ENCODE data around the gene RGS1. TPM values are rescaled to one million over a fixed set of nuclear protein-coding genes. Genes with fewer than 3 reads are reported as not detected.

The RGS1 gene
- total RNA-seq, 1 experiment from 2014 or later = not detected

DNA sequence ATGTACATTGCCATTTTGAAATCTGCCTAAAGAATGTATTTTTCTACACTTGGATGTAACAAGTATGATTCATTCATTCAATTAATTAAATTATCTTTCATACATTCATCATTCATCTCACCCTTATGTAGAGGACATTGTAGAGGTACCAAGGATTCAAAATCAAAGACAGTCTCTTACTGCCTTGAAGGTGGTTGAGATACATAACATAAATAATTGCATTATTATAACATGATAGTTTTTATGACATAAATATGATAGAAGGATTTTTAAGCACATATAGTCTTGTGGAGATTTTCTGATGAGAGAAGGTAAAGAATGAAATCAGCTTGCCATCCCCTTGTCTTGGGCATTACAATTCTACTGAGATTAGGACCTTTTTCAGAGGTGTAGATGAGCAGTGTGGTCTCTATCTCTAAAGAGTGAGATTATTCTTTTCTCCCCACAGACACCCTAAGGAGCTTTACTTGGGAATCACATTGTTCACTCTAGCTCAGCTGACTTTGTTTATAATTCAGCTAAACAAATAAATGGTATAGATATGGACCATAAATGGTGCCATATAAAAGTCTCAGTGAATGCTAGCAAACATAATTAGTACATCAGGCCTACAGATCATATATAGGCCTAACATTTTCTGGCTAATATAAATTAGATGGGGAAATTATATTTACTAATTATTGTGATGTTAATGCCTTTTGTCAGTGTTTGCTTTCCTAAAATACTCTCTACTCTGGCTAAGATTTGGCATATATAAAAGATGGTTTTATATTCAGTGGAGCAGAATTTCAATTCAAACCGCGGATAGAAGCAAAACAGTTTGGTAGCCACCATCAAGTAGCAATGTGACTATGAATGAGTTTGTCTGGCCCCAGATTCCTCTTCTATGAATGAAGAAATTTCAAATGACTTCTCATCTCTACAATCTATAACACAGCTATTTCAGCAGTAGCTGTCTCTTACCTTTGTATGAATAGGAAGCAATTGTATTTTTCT lies 1.9 kb downstream of the RGS1 start (continued):
- TF ChIP-seq ZNF274 (IDR thresholded peaks at IDR 0.05; ENCODE audit: low read depth, low read length) = no peak

- ATAC-seq (no peak), DNase-seq (ENCODE audit: low read depth, low spot score) (no peak)
- no peaks in the 10 kb centered on the region for H3K4me1 ChIP-seq (ENCODE audit: control insufficient read depth in 1 of 2, insufficient read depth in 2 of 2, low read length in 2 of 2)
- BruUV-seq (replicated peaks) = no TSS peak
- POLR2A ChIA-PET = no interaction called here
- H3K9ac ChIP-seq (ENCODE audit: low read length) = no peak overlapping the region
- intact Hi-C loops (cut with micrococcal nuclease) = no loop called here
- CTCF ChIA-PET = interaction anchor here (2.0 to 2.9 kb wide), 2 partner anchors 101 to 104 kb away, joined by 8 to 12 read pairs; no protein-coding TSS in a partner anchor
- H3K9me3 ChIP-seq (ENCODE audit: control insufficient read depth in 1 of 2, insufficient read depth in 1 of 2, low read depth in 1 of 2, low read length in 2 of 2) = no peaks in the 10 kb centered on the region
- H4K20me1 ChIP-seq (ENCODE audit: insufficient read depth) = no peaks in the 10 kb centered on the region
- no peaks in the 10 kb centered on the region for H3K27me3 ChIP-seq (ENCODE audit: insufficient read depth, low read length)
- no peaks in the 10 kb centered on the region for H3K79me2 ChIP-seq (ENCODE audit: insufficient read depth, low read length)
- RAD21 ChIA-PET (ENCODE audit: low non-redundant PET in 1 of 2, low total read pairs in 2 of 2, uncharacterized antibody in 2 of 2, unreplicated experiment in 2 of 2) = no interaction called here
- H3K4me2 ChIP-seq (ENCODE audit: low read length) = no peak overlapping the region
- H3K4me3 ChIP-seq (replicated peaks in 1 of 2; ENCODE audit: low read depth in 1 of 2, low read length in 2 of 2) = no peak overlapping the region
- no peak for TF ChIP-seq POLR2A (IDR thresholded peaks at IDR 0.05; ENCODE audit: borderline replicate concordance, extremely low read depth, insufficient read depth, insufficient read length)
- TF ChIP-seq, protein P1, sequence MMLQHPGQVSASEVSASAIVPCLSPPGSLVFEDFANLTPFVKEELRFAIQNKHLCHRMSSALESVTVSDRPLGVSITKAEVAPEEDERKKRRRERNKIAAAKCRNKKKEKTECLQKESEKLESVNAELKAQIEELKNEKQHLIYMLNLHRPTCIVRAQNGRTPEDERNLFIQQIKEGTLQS (IDR thresholded peaks at IDR 0.05) = no peak
- TF ChIP-seq RAD21 (IDR thresholded peaks at IDR 0.05; ENCODE audit: low read depth) = no peak
- no peak for TF ChIP-seq SRF (IDR thresholded peaks at IDR 0.05; ENCODE audit: low read depth)
- TF ChIP-seq ELF1 (IDR thresholded peaks at IDR 0.05; ENCODE audit: borderline replicate concordance, low read depth) = no peak
- TF ChIP-seq TCF7L2 (IDR thresholded peaks at IDR 0.05; ENCODE audit: borderline replicate concordance, extremely low read depth, insufficient read depth, insufficient read length) = no peak
- TF ChIP-seq, protein P2, sequence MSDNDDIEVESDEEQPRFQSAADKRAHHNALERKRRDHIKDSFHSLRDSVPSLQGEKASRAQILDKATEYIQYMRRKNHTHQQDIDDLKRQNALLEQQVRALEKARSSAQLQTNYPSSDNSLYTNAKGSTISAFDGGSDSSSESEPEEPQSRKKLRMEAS (IDR thresholded peaks at IDR 0.05) = no peak
- TF ChIP-seq CEBPB (IDR thresholded peaks at IDR 0.05; ENCODE audit: low read depth) = no peak
- TF ChIP-seq SIN3A (IDR thresholded peaks at IDR 0.05; ENCODE audit: low read depth) = no peak
- TF ChIP-seq EZH2 (IDR thresholded peaks at IDR 0.05) = no peak
- H2AFZ ChIP-seq (ENCODE audit: low read depth, low read length, poor library complexity, severe bottlenecking) = no peak overlapping the region
- H3K36me3 ChIP-seq (ENCODE audit: control insufficient read depth in 1 of 2, insufficient read depth in 2 of 2, low read length in 2 of 2) = no peaks in the 10 kb centered on the region
- no peak overlapping the region for H3K27ac ChIP-seq (ENCODE audit: low read depth, low read length)
- no peaks in the 10 kb centered on the region for H3K9me2 ChIP-seq (ENCODE audit: insufficient read depth)
Observed at GRCh38 chr1:192578144-192578909, 2.8 kb downstream of the RGS1 start.

Data from HCT116 (cell line).